ENCODE data around the gene SEBOX.
"Not testable (repeated sequence)": the region's sequence is repeated elsewhere in the genome, so short reads cannot be mapped to it uniquely, and the experiment has no call there.

The SEBOX gene

DNA sequence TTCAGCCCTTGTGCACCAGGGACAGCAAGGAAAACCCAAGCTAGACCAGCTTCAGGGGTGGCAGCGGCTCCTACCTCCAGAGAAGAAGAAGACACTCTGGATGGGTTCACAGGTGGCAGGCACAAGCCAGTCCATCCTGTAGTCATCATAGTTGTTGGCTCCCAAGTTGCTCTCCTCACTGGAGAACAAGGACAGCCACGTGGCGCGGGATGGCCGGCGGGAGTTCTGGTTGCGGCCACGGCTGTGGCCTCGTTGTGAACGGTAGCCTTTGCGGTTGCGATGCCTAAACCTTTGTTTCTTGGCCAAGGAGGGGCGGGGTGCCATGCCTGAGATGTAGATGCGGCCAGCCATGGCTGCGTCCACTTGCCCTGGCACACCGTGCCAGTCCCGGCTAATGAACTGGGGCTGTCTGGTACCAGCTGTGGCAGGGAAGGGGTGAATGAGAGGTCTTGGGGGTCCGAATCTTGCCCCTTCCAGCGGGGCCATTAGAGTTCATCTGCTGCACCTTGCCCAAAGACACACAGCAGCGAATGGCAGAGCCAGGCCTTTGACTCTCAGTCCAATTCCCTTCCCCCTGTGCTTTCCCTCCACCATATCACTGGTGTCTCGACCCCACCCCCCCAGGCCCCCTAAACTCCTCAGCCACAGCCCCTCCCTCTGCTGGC, 2.8 kb upstream of the SEBOX start:
- DNase-seq = no peak

DNA sequence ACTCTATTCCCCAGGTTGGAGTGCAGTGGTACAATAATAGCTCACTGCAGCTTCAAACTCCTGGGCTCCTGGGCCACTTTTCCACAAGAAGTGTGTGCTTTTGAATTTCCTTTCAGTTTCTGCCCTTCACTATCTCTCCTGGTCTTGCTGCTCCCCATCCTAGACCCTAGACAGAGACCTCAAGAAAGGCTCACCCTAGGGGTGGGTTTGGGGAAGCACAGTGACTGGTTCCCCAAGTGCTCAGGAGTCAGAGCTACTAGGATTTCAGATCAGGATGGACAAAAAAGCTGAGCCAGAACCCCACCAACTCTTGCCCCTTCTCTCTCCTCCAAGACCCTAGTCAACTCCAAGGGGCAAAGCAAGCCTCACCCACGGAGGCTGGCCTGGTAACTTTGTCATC, 1.6 kb upstream of the SEBOX start:
- DNase-seq = no peak

DNA sequence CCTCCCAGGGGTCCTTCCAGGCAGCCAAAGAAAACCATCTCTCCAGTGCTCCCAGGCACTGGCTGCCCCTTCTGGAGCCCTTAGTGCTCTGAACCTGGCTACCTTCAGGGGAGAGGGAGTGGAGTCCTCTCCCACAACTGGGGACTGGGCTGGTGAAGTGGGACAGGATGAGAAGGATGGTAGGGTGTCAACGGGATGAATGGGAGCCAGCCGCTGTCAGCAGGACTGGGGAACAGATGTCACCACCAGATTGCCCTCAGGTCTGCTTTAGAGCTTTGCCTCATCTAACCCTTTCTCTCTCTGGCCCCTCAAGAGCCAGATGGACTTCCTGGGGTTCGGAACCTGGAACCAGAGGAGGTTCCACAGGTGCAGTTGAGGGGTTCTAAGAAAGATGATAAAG, 488 bp upstream of the SEBOX start:
- no peak for DNase-seq

DNA sequence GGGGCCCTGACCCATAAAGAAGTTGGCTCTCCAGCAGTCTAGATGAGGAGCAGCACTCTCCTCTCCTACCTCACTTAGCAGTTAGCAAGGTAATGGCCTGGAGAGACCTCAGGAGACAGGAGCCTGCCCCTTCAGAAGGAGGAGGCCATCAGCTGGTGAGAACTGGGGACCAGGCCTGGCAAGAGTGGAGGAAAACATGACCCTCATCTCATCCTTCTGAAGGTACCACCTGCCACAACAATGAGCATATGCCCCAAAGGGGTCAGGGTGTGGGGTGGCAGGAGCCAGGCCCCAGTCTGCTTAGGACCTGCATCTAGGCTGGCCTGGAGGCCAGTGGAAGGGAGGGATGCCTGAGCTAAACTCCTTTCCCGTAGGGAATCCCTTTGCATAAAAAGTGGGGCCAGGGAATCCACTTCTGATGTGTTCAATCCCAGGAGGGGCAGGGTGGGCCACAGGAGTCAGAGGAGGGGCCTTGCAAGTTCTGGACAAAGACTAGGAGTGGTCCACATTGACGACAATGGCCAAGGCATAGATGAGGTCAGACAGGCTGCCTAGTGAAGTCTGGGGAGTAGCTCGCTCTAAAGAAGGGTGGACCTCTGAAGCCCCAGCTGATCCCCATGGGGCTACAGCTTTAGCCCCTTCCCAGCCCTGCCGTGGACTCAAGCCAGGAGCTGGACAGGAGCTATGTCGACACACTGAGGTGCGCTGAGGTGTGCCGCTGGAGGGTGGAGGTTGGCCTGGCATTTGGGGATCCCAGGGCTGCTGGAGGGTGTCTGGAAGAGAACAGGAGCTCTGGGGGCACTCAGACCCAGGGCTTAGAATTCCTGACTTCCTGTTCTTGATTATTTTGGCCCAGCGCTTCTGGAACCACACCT, 986 bp downstream of the SEBOX start:
- DNase-seq = no peak

DNA sequence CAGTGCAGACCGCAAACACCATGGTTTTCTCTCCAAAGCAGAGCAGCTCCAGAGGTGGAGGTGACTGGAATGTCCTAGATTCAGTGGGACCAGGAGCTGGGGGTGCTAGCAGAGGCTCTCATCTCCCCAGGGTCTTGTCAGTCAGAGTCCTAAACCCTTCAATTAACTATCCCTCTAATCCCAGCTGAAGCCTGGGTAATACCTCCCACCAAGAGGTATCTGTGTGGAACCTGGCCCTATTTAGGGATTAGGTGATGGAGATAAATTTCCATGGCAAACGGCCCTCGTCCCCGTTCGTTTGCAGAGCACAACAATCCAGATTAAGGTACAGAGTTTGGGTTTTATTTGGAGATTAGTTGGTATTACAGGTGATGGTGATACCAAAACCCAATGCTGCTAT, 1.8 kb downstream of the SEBOX start:
- no peak for DNase-seq

DNA sequence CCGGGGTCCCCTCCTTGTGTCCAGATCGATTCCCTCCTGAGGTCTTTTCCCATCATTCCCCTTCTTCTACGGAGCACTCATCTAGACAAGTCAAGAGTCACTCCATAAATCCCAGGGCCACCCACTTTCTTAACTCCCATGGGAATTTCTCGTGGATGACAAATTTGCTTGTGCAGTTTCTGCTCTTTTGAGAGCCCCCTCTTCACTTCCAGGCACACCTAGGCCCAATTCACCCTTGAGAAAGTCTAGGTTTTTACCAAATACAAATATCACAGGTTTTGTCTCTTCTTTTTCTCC, 7.2 kb downstream of the SEBOX start:
- DNase-seq = no peak

DNA sequence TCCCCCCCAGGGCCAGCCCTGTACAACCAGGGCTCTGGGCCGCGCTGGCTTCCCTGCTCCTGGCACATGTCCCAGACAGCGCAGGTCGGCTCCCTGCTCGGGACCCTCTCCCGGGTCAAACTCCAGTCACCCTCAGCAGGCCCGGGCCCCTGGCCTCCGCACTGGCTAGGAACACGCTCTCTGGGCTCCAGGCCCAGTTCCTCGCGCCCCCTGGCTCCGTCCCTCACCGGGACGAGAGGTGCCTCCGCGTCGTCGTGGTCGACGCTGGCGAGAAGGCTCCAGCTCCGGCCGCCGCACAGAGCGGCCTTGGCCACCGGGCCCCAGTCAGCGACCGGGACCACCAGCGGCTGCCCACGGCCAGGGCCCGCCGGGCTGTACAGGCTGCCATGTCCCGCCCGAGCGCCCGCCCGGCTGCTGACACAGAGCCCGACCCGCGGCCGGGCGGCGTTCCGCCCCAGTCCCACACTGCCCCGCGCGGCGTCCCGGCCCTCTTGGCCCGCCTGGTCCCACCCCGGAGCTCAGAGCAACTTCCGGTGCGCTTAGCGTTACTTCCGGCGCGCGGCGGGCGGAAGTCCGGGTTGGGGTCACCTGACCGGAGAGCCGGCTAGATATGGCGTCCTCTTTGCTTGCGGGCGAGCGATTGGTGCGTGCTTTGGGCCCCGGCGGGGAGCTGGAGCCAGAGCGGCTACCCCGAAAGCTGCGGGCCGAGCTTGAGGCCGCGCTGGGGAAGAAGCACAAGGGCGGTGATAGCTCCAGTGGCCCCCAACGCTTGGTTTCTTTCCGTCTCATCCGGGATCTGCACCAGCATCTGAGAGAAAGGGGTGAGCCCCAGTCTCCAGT, 7.7 kb downstream of the SEBOX start, which contains the start of gene POLDIP2:
TSS of gene POLDIP2 (minus strand) at position 467 of the 840 bp plus-strand sequence. CDS start at position 388, 79 bp downstream.
- DNase-seq = peak; percentile 98

DNA sequence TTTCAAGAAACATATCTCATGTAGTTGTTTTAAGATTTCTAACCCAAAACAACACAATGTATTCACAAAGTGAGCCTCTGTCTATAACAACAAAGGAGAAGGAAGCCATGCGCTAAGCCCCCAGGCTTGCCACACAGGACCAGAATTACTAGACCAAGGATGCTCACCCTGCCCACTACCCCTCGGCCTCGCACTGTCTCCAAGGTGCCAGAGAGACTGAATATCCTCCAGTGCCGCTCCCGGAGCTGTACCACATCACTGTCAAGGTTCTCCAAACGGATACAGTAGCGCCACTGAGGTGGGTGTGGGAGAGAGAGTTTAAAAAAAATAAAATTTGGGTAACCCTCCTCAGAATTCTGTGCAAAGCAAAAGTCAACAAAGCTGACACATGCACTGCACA, 14.7 kb downstream of the SEBOX start:
- no peak for DNase-seq

DNA sequence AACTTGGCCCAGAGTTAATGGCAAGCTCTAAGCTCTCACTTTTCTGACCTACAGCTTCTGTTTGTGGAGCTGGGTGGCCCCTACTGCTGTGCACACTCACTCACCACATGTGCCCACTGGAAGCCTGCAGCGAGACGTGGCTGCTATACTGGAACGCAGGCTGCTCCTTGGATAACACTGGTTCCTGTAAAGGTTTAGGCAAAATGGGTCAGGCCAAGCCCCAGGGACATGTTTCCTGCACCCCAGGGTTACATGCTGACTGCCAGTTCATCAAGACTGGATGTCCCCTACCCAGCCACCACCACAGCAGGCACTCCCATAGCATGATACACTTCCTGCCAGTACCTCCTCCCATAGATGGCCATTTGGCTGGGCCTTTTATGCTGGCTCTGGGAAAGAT, 16.0 kb downstream of the SEBOX start:
- no peak for DNase-seq

DNA sequence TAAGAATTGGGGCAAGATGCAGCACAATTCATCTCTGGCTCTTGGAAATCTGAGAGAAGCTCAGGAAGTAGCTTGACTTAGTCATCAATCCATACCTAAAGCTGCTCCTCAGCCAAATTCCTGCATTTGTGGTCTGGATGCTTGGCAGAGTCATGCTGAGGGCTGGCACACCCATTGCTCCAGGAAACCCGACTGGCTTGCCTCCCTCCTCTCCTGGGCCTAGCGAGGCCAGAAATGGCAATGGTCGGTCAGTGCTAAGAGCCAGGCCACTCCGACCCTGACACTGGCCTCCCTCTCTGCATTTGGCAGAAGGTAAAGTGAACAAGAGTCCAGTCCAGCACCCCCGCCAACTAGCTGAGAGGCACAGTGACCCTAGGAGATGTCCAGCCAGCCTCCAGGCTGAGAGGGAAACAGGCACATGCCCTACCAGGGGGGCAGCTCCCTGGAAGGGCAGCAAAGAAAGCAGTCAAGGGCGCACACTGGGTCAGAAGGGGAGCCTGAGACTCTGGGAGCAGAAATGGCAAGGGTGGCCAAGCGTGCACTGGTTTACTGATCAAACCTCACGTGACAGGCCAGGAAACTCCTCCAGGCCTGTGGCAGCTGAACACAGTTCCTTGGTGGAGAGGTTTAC, 17.6 kb downstream of the SEBOX start:
- DNase-seq = no peak

DNA sequence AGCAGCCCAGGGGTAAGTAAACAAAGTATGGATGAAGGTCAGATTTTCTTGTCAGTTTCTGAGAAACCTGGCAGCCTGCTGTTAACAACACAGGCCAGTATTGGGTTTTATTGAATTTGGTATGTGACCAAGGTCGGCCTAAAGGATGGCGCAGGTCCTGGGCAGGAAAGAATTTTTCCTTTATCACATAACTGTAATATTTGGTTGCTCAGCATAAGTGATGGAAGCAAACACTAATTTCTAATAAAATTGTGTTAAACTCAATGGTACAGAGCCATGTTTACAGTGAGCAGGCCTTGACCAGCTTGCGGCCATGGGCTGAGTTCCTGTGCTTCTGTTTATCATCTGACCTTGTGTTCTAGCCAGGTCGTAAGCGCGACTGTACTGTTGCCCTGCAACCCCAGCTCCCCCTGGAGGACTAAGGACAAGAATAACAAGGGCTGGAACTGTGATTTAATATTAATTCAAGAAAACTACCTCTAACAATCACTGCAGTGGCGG, 18.2 kb downstream of the SEBOX start:
- DNase-seq = peak; percentile 38

DNA sequence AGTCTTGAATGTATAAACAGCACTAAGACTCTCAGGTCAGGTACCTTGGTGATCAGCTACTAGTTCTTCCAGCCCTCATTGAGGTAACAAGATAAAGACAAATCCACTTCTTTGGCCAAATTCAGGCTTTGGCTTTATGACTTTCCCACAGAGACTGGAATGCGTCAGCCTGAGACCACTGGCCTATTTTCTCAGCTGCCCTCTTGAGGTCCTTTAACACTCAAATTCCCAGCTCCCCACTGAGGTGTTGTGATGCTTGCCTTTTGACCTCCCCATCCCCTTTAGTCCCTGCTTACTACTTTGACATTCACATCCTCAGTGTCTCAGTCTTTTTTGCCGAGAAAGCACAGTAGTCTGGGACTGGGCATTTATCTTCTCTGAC, 18.8 kb downstream of the SEBOX start:
- DNase-seq = no peak

DNA sequence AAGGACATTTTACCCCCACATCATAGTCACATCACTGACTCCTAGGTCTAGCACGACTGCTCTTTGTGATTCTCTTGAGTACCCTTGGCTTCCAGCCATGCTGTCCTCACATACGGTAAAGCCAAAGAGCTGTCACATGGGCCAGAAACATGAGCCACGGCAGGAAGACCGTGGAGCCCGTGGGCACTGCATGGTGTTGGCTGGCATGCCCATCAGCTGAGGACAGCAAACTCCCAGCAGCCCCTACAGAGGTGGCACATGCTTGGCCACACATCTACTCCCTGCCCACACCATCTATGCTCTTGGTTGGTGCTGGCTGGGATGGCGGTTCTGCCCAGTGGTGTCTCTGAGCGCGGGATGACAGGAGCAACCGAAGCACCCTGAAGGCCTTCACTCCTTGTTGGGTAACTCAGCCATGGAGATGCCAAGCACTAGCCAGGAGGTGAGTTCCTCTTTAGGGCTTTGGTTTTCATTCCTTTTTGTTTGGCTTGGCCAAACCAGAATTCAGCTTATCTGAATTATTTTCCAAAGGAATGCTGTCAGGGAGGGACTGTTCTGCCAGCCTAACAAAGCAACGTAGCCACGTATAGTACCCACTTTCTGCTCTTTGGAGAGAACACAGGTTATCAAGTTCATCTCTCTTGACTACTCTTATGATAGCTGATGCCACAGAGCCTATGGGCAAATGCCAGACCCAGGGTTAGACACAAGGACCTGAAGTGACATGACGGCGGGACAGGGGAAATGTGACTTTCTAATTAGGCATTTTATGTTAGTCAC, 19.4 kb downstream of the SEBOX start:
- no peak for DNase-seq

DNA sequence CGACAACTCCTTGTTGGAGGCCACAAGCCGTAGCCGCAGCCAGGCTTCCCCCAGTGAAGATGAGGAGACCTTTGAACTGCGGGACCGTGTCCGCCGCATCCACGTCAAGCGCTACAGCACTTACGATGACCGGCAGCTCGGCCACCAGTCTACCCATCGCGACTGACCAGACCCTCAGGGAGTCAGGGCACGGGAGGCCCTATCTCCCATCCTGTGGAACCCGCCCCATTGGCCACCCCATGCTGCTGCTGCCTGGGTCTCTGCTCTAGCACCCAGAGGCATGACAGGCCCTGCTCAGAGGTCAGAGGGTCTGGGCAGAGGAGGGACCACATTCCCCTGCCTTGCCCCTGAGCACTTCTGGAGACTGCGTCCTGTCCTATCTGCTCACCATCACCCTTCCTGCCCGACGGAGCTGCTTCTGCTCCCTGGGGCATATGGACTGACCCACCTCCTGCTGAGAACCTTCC, 20.5 kb downstream of the SEBOX start:
- no peak for DNase-seq

DNA sequence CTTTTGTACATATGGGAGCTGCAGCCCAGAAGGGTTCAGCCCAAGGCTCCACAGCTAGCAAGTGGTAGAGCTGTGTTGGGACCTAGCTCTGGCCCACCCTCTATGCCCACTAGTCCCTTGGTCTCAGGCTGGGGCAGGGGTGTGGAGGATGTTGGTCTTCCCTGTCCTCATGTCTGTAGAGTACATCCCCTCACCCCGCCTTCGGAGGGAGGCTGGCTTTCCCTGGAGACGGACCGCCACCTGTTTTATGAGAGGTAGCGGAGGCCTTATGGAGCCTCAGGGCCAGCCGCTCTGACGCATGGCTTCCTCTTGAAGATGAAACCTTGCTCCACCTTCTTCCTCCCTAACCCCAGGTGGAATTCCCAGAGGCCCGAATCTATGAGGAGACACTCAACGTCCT, 21.0 kb downstream of the SEBOX start:
- no peak for DNase-seq

DNA sequence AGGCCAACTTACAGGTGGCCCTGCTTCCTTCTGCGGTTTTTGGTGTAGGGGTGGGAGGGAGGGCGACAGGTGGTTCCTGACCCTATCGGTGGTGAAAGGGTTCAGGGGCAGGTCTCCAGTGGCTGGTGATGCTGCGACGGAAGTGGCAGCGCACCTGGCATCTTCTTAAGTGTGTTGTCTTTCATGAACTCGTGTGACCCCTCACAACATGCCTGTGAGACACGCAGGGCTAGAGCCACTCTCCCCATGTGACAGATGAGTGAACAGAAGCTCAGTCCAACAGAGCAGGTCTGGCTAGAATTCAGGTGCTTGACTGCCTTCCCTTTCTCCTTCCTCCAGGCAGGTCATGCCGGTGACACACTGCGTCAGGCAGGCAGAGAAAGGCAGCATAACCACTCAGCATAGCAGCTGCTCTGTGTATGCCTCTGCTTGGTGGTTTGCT, 21.5 kb downstream of the SEBOX start:
- no peak for DNase-seq

DNA sequence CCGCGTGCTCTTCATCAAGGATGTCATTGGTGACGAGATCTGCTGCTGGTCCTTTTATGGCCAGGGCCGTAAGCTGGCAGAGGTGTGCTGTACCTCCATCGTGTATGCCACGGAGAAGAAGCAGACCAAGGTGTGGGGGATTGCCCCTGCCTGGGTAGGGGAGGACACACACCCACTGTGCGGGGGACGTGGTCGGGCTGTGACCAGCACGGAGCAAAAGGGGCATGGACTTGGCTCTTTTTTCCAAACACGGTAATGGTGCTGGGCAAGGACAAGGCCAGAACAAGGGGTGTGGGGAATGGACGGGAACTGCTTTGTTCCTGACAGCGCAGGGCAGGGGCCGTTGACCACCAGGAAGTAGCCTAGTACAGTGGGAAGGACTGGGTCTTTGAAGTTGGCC, 22.7 kb downstream of the SEBOX start:
- no peak for DNase-seq

DNA sequence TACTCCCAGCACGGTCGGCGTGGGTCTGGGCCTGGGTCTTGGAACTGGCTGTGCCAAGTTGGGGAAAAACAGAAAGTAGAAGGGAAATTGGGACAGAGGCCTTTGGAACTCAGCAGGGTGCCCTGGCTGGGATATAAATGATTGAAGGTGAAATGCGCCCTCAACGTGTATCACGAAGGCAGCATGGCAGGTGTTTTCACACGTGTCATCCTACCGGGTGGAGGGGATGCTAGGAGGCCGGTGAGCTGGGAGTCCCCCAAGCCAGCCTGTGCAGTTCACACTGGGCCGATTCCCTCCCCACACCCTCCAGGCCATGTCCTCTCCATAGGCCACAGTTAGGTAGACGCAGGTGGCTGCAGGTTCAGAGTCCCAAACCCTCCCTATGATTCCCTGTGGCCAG, 23.5 kb downstream of the SEBOX start:
- DNase-seq = no peak

DNA sequence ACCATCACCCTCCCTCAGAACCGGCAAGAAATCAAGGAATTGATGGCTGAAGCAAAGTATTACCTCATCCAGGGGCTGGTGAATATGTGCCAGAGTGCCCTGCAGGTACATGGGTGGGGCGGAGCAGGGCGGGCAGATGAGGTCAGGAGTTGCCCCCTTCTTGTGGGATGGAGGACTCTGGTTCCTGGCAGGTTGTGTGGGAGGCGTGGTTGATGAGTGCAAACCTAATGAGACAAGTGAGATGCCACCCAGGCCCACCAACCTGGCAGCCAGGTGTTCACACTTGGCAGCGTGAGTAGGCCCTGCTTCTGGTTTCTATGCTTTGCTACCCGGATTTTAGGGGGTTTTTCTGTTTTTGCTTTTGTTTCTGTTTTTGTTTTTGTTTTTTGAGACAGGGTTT, 24.6 kb downstream of the SEBOX start:
- DNase-seq = no peak

DNA sequence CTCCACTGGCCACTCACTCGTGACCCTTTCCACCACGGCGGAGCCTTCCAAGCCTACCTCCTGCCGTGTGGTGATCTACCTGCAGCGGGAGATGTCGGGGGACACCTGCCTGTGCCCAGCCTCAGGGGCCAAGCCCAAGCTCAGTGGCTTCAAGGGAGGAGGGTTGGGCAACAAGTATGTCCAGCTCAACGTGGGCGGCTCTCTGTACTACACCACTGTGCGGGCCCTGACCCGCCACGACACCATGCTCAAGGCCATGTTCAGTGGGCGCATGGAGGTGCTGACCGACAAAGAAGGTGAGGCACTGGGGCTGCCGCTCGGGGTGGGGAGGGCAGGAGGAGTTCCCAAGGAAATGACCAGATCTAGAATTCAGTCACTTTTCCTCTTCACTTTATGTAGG, 25.6 kb downstream of the SEBOX start:
- DNase-seq = no peak

DNA sequence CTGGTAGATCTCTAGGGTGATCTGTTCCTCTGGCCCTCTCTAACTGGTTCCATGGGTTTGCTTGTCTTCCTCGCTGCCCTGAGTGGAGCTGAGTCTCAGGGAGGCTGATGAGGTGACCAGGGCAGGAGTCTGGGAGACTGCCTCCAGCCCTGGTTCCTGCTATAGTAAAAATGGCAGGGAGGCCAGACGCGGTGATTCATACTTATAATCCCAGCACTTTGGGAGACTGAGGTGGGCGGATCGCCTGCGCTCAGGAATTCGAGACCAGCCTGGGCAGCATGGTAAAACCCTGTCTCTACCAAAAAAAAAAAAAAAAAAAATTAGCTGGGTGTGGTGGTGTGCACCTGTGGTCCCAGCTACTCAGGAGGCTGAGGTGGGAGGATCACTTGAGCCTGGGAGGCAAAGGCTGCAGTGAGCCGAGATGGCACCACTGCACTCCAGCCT, 26.2 kb downstream of the SEBOX start:
- DNase-seq = not testable (repeated sequence)

Data from NCI-H69 (cell line).